K562 (cell line): Measurements from ENCODE around the gene GPHA2. TPM values are rescaled to one million over a fixed set of nuclear protein-coding genes. Genes with fewer than 3 reads are reported as not detected.

Experiments used
- CHD4 ChIP-seq: fragments of 200-600 bp; sonication (generic); IDR thresholded peaks from 3 replicates; pipeline ENCODE4 v1.6.1; 2012; ENCODE audit warnings: low read depth, mild to moderate bottlenecking, mixed read lengths, low read length, inconsistent platforms; ENCODE audit not compliant: insufficient read depth, insufficient replicate concordance, poor library complexity, severe bottlenecking
- E2F3 ChIP-seq: fragments of 250-450 bp; sonication (Bioruptor Pico); IDR thresholded peaks from 2 replicates; pipeline ENCODE4 v1.4.0; 2020; ENCODE audit warnings: mild to moderate bottlenecking
- E2F5 ChIP-seq: sonication (generic); formaldehyde crosslinking; IDR thresholded peaks from 2 replicates; pipeline ENCODE4 v1.8.0; 2022; ENCODE audit warnings: mild to moderate bottlenecking, missing genetic modification reagents
- ESRRB ChIP-seq: fragments of 250-450 bp; sonication (Bioruptor Pico); IDR thresholded peaks from 2 replicates; pipeline ENCODE4 v1.5.0; 2020; ENCODE audit warnings: mild to moderate bottlenecking, moderate library complexity, borderline replicate concordance
- FOXA3 ChIP-seq, 2 experiments: fragments of 450-650 bp in 1 of 2; sonication (generic) in 1 of 2; formaldehyde crosslinking; IDR thresholded peaks in 1 of 2; conservative IDR thresholded peaks in 1 of 2; 2 replicates each; pipeline versions ENCODE4 v1.4.0 to v1.8.0; 2020 to 2022; ENCODE audit warnings: mild to moderate bottlenecking in 2 of 2, missing genetic modification reagents in 1 of 2
- HDAC2 ChIP-seq: fragments of 450-650 bp; IDR thresholded peaks from 2 replicates; pipeline ENCODE4 v1.6.1; 2016; ENCODE audit warnings: mild to moderate bottlenecking
- NFYB ChIP-seq: IDR thresholded peaks from 2 replicates; pipeline ENCODE4 v1.6.1; 2011; ENCODE audit warnings: mild to moderate bottlenecking, moderate library complexity; ENCODE audit not compliant: insufficient read length; ENCODE audit errors: extremely low read depth
- PHF20 ChIP-seq: fragments of 450-650 bp; IDR thresholded peaks from 2 replicates; pipeline ENCODE4 v1.6.1; 2018; ENCODE audit not compliant: partially characterized antibody
- TAF1 ChIP-seq: IDR thresholded peaks from 2 replicates; pipeline ENCODE4 v1.6.1; 2011; ENCODE audit warnings: mild to moderate bottlenecking, low read length, moderate library complexity; ENCODE audit not compliant: insufficient read depth, control insufficient read depth, severe bottlenecking; ENCODE audit errors: extremely low read depth
- TAF9B ChIP-seq: fragments of 450-650 bp; IDR thresholded peaks from 2 replicates; pipeline ENCODE4 v1.6.1; 2018; ENCODE audit warnings: mild to moderate bottlenecking; ENCODE audit not compliant: partially characterized antibody
- TEAD1 ChIP-seq, 2 experiments: fragments of 450-650 bp in 1 of 2; sonication (generic) in 1 of 2; formaldehyde crosslinking; IDR thresholded peaks; 2 replicates each; pipeline versions ENCODE4 v1.4.0 to v1.8.0; 2020 to 2022; ENCODE audit warnings: mild to moderate bottlenecking in 2 of 2, missing genetic modification reagents in 1 of 2
- UBTF ChIP-seq, 2 experiments: IDR thresholded peaks; 2 replicates each; pipeline ENCODE4 v1.6.1; 2012; ENCODE audit warnings: improper control_type of control experiment in 2 of 2, low read depth in 2 of 2, low read length in 2 of 2, borderline replicate concordance in 1 of 2
- XRCC4 ChIP-seq: IDR thresholded peaks from one replicate; pipeline ENCODE4 v1.6.1; 2011; ENCODE audit not compliant: insufficient read depth, insufficient read length; ENCODE audit errors: extremely low read depth
- YBX1 ChIP-seq: fragments of 450-650 bp; IDR thresholded peaks from 2 replicates; pipeline ENCODE4 v1.7.1; 2016; ENCODE audit warnings: mild to moderate bottlenecking
- polyA plus RNA-seq, 8 experiments: library from polyadenylated mRNA; depleted of rRNA in 4 of 8; stranded (reverse) in 5 of 8; unstranded in 3 of 8; fragments of >200 nt; fragmentation: Nextera tagmentation in 2 of 8; fragmentation: Illumina TruSeq in 1 of 8; extraction: Ambion mirVana in 2 of 8; extraction: Trizol in 1 of 8; gene quantifications; 2 replicates each; pipeline versions ENCODE4 v1.2.1 to v1.2.3, GENCODE V29; 2011 to 2014; ENCODE audit warnings: inconsistent platforms in 1 of 8, missing spikeins in 1 of 8
- total RNA-seq, 7 experiments: library from RNA; depleted of rRNA in 6 of 7; stranded (reverse); fragments of >200 nt in 6 of 7; fragmentation: Illumina TruSeq in 2 of 7; extraction: Trizol in 2 of 7; gene quantifications; 2 replicates each; pipeline versions ENCODE4 v1.2.1 to v1.2.3, GENCODE V29; 2011 to 2021; ENCODE audit warnings: low replicate concordance in 1 of 7
- TF ChIP-seq, protein P1 (sequence below): sonication (generic); formaldehyde crosslinking; IDR thresholded peaks from 2 replicates; pipeline ENCODE4 v1.8.0; 2022; ENCODE audit warnings: missing genetic modification reagents, mild to moderate bottlenecking, borderline replicate concordance
- TF ChIP-seq, protein P2 (sequence below), 2 experiments: fragments of 250-450 bp in 1 of 2; fragments of 450-650 bp in 1 of 2; sonication (Bioruptor Pico) in 1 of 2; IDR thresholded peaks; 2 replicates each; pipeline versions ENCODE4 v1.6.1 to v1.8.0; 2016 to 2021; ENCODE audit warnings: mild to moderate bottlenecking in 2 of 2, moderate library complexity in 2 of 2, missing compliant biosample characterization in 1 of 2, missing genetic modification characterization in 1 of 2
- TF ChIP-seq, protein P3 (sequence below): fragments of 450-650 bp; formaldehyde crosslinking; IDR thresholded peaks from 2 replicates; pipeline ENCODE4 v1.4.0; 2020; ENCODE audit warnings: mild to moderate bottlenecking, moderate library complexity

The GPHA2 gene
- total and polyA plus RNA-seq, 9 of the 15 experiments (the other 6 are each of a cell fraction or from before 2014, with no cell fraction given), result 0.17 to 0.22 TPM; not detected in 7

DNA sequence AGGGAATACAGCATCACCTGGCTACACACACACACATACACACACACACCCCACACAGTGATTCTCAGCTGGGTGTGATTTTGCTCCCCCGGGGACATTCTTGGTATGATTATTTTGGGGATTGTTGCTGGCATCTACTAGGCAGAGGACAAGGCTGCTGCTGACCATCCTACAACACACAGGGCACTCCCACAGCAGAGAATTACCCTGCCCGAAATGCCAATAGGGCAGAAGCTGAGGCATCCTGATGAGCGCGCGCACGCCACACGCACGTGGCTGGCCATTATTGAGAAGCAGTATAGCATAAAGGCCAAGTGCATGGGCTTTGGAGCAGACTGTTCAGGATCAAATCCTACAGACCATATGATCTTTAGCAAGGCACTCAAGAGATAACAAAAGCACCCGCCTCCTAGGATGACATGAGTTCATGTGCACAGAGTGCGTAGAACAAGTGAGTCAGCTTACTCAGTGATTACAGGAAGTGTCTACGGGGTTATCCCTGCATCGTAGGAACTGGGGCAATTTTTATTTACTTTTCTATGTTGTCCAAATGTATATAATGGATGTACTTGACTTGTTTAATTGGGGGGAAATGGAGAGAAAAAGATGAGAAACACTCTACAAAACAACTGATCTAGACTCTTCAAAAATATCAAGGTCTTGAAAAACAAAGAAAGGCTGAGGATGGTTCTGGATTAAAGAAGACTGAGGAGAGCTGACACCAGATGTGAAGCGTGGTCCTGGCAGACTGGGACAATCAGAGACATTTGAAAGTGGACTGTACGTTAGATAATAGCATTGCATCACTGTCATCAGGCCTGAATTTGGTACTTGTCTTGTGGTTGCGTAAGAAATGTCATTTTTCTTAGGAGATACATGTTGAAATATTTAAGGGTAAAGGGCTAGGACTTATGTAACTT lies 50.1 kb downstream of the GPHA2 start (continued):
- TF ChIP-seq, protein P1, sequence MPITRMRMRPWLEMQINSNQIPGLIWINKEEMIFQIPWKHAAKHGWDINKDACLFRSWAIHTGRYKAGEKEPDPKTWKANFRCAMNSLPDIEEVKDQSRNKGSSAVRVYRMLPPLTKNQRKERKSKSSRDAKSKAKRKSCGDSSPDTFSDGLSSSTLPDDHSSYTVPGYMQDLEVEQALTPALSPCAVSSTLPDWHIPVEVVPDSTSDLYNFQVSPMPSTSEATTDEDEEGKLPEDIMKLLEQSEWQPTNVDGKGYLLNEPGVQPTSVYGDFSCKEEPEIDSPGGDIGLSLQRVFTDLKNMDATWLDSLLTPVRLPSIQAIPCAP (CRISPR knock-in tag), result no peak
- TF ChIP-seq E2F5 (CRISPR knock-in tag) (no peak), FOXA3 (CRISPR knock-in tag; conservative IDR thresholded peaks at IDR 0.05 in 1 of 2, IDR thresholded peaks at IDR 0.05 in 1 of 2) (no peak), TAF1 (peak; percentile 39), NFYB (no peak), XRCC4 (no peak), UBTF (IDR thresholded peaks at IDR 0.05; ENCODE audit: borderline replicate concordance in 1 of 2, low read depth in 2 of 2, low read length in 2 of 2) (no peak), YBX1 (no peak), PHF20 (no peak), TEAD1 (CRISPR knock-in tag; IDR thresholded peaks at IDR 0.05) (peak; percentile 21 to 46; a peak in 1 of 4 replicates), ESRRB (CRISPR knock-in tag) (no peak), CHD4 (no peak), TAF9B (peak; percentile 83), HDAC2 (peak; percentile 88), E2F3 (no peak)
- TF ChIP-seq, protein P2, sequence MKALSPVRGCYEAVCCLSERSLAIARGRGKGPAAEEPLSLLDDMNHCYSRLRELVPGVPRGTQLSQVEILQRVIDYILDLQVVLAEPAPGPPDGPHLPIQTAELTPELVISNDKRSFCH (CRISPR knock-in tag; IDR thresholded peaks at IDR 0.05), result no peak
- TF ChIP-seq, protein P2 (tag; IDR thresholded peaks at IDR 0.05), result 0 out of 2 replicates have a peak, but pooled peaks have one; percentile 13
- TF ChIP-seq, protein P3, sequence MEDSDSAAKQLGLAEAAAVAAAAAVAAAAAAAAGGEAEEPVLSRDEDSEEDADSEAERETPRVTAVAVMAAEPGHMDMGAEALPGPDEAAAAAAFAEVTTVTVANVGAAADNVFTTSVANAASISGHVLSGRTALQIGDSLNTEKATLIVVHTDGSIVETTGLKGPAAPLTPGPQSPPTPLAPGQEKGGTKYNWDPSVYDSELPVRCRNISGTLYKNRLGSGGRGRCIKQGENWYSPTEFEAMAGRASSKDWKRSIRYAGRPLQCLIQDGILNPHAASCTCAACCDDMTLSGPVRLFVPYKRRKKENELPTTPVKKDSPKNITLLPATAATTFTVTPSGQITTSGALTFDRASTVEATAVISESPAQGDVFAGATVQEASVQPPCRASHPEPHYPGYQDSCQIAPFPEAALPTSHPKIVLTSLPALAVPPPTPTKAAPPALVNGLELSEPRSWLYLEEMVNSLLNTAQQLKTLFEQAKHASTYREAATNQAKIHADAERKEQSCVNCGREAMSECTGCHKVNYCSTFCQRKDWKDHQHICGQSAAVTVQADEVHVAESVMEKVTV (CRISPR knock-in tag), result 0 out of 2 replicates have a peak, but pooled peaks have one; percentile 14
